ENCODE measurements around the gene CYP39A1.
A peak's percentile ranks its signal among the peaks of the same experiment; 100 is the strongest.

CYP39A1 gene

GRCh38 chr6:46511320-46511719, 141.3 kb downstream of the CYP39A1 start:
- DNase-seq (ENCODE audit: low spot score), result no peak

GRCh38 chr6:46510651-46511050, 142.0 kb downstream of the CYP39A1 start:
- DNase-seq (ENCODE audit: low spot score), result peak; percentile 80

DNA sequence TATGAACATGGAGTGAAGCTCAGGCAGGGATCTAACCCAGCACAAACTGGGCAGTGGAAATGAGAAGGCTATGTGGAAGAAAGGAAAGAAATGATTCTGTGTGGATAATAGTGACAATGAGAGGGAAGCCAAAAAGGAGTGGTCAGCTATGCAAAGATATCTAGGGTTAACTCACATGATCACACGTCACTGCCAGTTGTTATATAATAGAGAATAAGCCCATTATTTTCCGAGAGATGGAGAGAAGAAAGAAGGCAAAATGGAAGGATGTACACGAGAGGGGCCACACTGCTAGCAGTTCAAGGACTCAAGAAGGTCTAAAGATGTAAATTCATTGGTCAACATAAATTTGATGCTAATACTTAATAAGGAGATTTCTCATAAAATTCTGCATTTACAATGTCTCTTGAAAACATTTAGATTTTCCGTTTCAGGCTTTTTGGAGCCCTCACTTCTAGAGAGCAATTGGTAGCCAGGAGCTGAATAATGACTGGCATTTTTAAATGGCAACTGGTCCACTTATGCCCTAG, 142.6 kb downstream of the CYP39A1 start:
- DNase-seq (ENCODE audit: low spot score), result no peak

- DNase-seq (ENCODE audit: low spot score), result no peak
Measured at GRCh38 chr6:46509063-46509462, 143.6 kb downstream of the CYP39A1 start.

DNA sequence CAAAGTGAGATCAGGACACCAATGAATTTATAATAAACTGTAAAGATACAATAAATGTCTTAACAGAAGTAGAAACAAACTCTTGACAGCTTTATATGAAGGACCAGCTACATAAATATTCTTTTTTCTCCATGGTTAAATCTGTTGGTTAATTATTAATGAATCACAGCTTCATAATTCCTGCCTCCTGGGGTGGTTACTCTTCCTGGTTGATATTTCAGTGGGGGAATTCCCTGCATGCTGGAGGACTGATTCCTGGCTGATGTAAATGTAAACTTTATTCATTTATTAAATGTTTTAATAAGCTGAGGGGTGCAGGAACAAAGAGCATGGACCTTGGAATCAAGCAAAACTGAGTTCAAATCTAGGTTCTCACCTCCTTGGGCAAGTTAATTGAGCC, 145.2 kb downstream of the CYP39A1 start:
- no peak for DNase-seq (ENCODE audit: low spot score)

GRCh38 chr6:46505693-46506512, 146.7 kb downstream of the CYP39A1 start:
- DNase-seq (ENCODE audit: low spot score), result no peak

DNA sequence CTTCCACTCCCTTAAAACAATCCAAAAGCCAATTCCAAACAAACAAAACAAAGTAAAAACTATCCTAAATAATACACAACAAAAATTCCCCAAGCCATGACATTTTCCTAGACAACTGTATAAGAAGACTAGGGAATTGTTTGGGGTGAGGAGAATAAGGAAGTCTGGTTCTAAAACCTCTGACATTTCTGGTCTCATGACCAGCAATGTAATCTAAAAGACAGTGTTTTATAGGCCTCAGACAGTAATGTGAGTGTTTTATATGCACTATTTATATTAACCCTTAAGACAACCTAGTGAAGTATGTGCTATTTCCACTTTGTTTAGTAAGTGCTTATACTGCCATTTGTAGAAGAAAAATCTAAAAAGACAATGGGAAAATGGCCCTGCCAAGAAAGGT, 148.4 kb downstream of the CYP39A1 start:
- DNase-seq (ENCODE audit: low spot score), result no peak

GRCh38 chr6:46502486-46503119, 150.0 kb downstream of the CYP39A1 start:
- no peak for DNase-seq (ENCODE audit: low spot score)

DNA sequence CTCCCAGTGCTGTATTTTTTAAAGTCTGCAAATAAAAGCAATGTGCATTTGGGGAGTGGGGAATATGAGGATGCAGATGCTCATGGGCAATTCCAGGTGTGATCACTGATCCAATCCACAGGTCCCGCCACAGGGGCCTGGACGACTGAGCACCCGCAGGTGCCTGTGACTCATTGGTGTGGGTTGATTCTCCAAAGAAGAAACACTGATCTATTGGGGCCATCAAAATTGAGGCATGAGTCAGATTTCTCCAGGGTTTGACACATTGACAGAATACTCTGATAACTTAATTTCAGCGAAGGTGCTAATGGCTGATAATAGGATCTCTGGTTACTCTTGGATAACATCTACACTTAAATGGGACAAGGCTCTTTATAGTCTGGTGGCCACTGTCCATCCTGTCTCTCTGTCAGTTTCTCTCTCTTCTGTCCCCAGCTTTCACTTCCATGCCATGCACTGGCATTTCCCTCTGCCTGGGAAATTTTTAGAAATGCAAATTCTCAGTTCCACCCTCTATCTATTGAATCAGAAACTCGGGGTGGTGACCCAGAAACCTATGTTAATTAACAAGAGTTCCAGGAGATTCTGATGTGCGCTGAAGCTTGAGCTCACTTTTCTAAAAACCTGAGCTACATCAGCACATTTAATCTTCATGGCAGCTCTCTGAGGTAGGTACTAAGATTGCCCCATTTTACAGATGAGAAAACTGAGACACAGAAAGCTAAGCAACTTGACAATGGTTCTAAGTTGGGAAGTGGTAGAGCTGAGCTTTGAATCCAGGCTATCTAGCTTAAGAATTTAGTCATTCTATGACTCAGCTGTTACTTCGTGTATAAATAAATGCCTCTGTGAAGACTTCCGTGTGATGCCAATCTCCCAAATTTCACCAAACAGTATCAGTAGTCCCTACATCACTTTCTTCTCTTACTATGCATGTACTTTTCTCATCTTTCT, 151.2 kb downstream of the CYP39A1 start:
- peak; percentile 20 for DNase-seq (ENCODE audit: low spot score)

DNA sequence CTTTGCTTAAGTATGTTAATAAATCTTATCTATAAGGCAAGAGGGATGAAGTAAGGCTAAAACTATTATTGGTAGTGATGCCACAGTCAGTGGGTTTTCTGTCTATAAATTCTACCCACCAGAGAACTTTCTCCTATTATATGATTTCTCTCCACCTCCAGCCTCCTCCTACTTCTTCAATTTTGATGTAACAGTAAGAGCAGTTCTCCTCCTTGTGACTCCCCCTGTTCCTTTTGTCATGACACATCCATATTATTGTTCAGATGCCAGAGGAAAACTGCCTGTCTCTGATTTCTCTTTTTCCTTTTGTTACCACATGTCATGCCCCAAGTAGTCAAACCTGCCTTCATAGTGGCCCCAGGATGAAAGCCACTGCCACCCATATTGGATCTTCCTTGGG, 152.2 kb downstream of the CYP39A1 start:
- DNase-seq (ENCODE audit: low spot score), result no peak
